CD4-positive, CD25-positive, alpha-beta regulatory T cell (primary cell): ENCODE measurements around the gene KCNMB1. TPM values are rescaled to one million over a fixed set of nuclear protein-coding genes. Genes with fewer than 3 reads are reported as not detected.

Source experiments
- ATAC-seq, 2 donors: fragments of 150-1000 bp; cut with Tn5 transposase; one replicate each; pipeline ENCODE4 v1.10.0; 2021; ENCODE audit warnings: low read depth in 2 of 2, moderate number of reproducible peaks in 2 of 2, moderate library complexity in 1 of 2
- DNase-seq, 3 donors: peaks; one replicate each; pipeline versions ENCODE4 v3.0.0 to v3.0.0-alpha.2; 2012 to 2022; ENCODE audit warnings: mixed read lengths in 1 of 3
- H3K27ac ChIP-seq: one replicate; pipeline ENCODE4 v1.7.0; 2013; ENCODE audit warnings: mild to moderate bottlenecking, low read length; ENCODE audit not compliant: insufficient read depth, poor library complexity, severe bottlenecking
- H3K27me3 ChIP-seq: one replicate; pipeline ENCODE4 v1.7.0; 2013; ENCODE audit warnings: low read length; ENCODE audit not compliant: control insufficient read depth, insufficient read depth
- H3K36me3 ChIP-seq: one replicate; pipeline ENCODE4 v1.7.0; 2013; ENCODE audit warnings: mild to moderate bottlenecking, low read length, moderate library complexity; ENCODE audit not compliant: control insufficient read depth, insufficient read depth
- H3K4me1 ChIP-seq: 2 replicates; pipeline ENCODE4 v1.7.0; 2013; ENCODE audit warnings: mild to moderate bottlenecking, low read length; ENCODE audit not compliant: insufficient read depth, control insufficient read depth, poor library complexity, severe bottlenecking
- H3K4me3 ChIP-seq: one replicate; pipeline ENCODE4 v1.7.0; 2013; ENCODE audit warnings: low read depth, mild to moderate bottlenecking, low read length, moderate library complexity
- H3K9me3 ChIP-seq, 2 experiments: 1 replicate in 1 of 2; 2 replicates in 1 of 2; pipeline ENCODE4 v1.7.0; 2013; ENCODE audit warnings: low read length in 2 of 2, mild to moderate bottlenecking in 1 of 2, moderate library complexity in 1 of 2; ENCODE audit not compliant: control insufficient read depth in 2 of 2
- H3K27ac Mint-ChIP-seq, 3 donors: one replicate each; pipeline ENCODE4 v1.8.0; 2020 to 2022; ENCODE audit warnings: mild to moderate bottlenecking in 3 of 3, mixed read lengths in 3 of 3, moderate library complexity in 2 of 3
- H3K27me3 Mint-ChIP-seq: one replicate; pipeline ENCODE4 v1.8.0; 2022; ENCODE audit warnings: mild to moderate bottlenecking, mixed read lengths
- H3K36me3 Mint-ChIP-seq: one replicate; pipeline ENCODE4 v1.8.0; 2020; ENCODE audit warnings: mixed read lengths
- H3K4me1 Mint-ChIP-seq, 4 donors: one replicate each; pipeline ENCODE4 v1.8.0; 2020 to 2022; ENCODE audit warnings: mixed read lengths in 4 of 4, mild to moderate bottlenecking in 1 of 4
- H3K4me3 Mint-ChIP-seq, 4 donors: one replicate each; pipeline ENCODE4 v1.8.0; 2020 to 2022; ENCODE audit warnings: mild to moderate bottlenecking in 4 of 4, mixed read lengths in 4 of 4, moderate library complexity in 3 of 4
- H3K9me3 Mint-ChIP-seq, 7 donors: one replicate each; pipeline ENCODE4 v1.8.0; 2020 to 2022; ENCODE audit warnings: mixed read lengths in 7 of 7, mild to moderate bottlenecking in 3 of 7, moderate library complexity in 2 of 7
- polyA plus RNA-seq, 4 donors: library from polyadenylated mRNA; unstranded; fragments of 300-500 nt; fragmentation: Illumina TruSeq; gene quantifications; one replicate each; pipeline ENCODE4 v1.2.3, GENCODE V29; 2021
- total RNA-seq: library from RNA; stranded (reverse); gene quantifications from one replicate; pipeline ENCODE4 v1.2.3, GENCODE V29; 2022

Gene KCNMB1
- total and polyA plus RNA-seq, 5 donors from 2014 or later = 0.03 to 0.25 TPM; not detected in 3

GRCh38 chr5:170332058-170332457 is 57.1 kb downstream of the KCNMB1 start:
- H3K27ac ChIP-seq = peak overlapping the region; percentile 96
- ATAC-seq = no peak
- no peak for DNase-seq
- no peaks in the 10 kb centered on the region for H3K9me3 ChIP-seq
- Mint-ChIP-seq H3K4me1 (peaks cover 17 to 59% (median 42%) of the 10 kb centered on the region in 4 donors), H3K4me3 (peak overlapping the region in 1 of 4 donors; percentile 77), H3K27ac (no peak overlapping the region), H3K27me3 (no peaks in the 10 kb centered on the region), H3K9me3 (peaks cover 0 to 3% (median 0%) of the 10 kb centered on the region in 7 donors), H3K36me3 (no peaks in the 10 kb centered on the region)
- H3K27me3 ChIP-seq = no peaks in the 10 kb centered on the region
- no peaks in the 10 kb centered on the region for H3K36me3 ChIP-seq
- peak overlapping the region; percentile 75 for H3K4me3 ChIP-seq
- peaks cover 94% of the 10 kb centered on the region for H3K4me1 ChIP-seq

- peaks cover 0 to 3% (median 0%) of the 10 kb centered on the region in 7 donors for H3K9me3 Mint-ChIP-seq
- Histone ChIP-seq H3K27ac (peak overlapping the region; percentile 96), H3K4me3 (peak overlapping the region; percentile 75), H3K27me3 (no peaks in the 10 kb centered on the region), H3K36me3 (no peaks in the 10 kb centered on the region), H3K4me1 (peaks cover 83% of the 10 kb centered on the region), H3K9me3 (no peaks in the 10 kb centered on the region)
- H3K4me3 Mint-ChIP-seq = no peak overlapping the region
- H3K4me1 Mint-ChIP-seq = peaks cover 6 to 46% (median 31%) of the 10 kb centered on the region in 4 donors
- ATAC-seq = no peak
- H3K27me3 Mint-ChIP-seq = no peaks in the 10 kb centered on the region
- H3K36me3 Mint-ChIP-seq = no peaks in the 10 kb centered on the region
- no peak overlapping the region for H3K27ac Mint-ChIP-seq
- no peak for DNase-seq
Observed at GRCh38 chr5:170330568-170331054, 58.6 kb downstream of the KCNMB1 start.

DNA sequence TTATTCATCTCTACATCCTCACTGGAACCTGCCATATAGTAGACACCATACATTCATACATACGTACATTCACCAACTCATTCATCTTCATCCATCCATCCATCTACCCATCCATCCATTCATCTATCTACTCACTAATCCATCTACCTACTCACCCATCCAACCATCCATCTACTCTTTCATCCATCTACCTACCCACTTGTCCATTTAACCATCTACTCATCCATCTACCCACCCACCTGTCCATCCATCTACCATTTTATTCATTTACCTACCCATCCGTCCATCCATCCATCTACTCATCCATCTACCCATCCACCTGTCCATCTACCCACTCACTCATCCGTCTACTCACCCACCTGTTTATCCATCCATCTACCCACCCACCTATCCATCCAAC is 59.6 kb downstream of the KCNMB1 start:
- DNase-seq = no peak
- Histone ChIP-seq H3K27me3 (no peaks in the 10 kb centered on the region), H3K4me1 (peaks cover 72% of the 10 kb centered on the region), H3K36me3 (no peaks in the 10 kb centered on the region), H3K27ac (peak overlapping the region; percentile 96), H3K9me3 (no peaks in the 10 kb centered on the region), H3K4me3 (no peak overlapping the region)
- no peaks in the 10 kb centered on the region for H3K27me3 Mint-ChIP-seq
- peaks cover 0 to 3% (median 0%) of the 10 kb centered on the region in 7 donors for H3K9me3 Mint-ChIP-seq
- no peaks in the 10 kb centered on the region for H3K36me3 Mint-ChIP-seq
- H3K27ac Mint-ChIP-seq = no peak overlapping the region
- H3K4me1 Mint-ChIP-seq = peaks cover 10 to 40% (median 25%) of the 10 kb centered on the region in 4 donors
- ATAC-seq = no peak
- no peak overlapping the region for H3K4me3 Mint-ChIP-seq

DNA sequence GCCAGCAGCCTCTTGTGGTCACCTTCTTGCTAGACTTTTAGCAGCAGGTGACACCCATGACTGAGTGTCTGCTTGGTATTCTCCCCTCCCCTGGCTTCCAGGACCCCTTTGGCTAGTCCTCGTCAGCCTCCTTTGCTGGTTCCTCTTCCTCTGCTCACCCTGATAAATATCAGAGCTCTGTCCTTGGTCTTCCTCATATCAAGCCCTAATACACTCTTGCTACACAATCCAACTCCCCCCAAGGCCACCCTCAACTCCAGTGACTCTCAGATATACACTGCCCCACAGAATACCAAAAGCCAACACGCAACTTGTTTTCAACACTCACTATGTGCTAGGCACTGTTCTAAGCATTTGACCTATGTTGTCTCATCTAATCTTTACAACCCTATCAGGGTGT is 61.3 kb downstream of the KCNMB1 start:
- Mint-ChIP-seq H3K9me3 (peaks cover 0 to 3% (median 0%) of the 10 kb centered on the region in 7 donors), H3K27ac (no peak overlapping the region), H3K27me3 (no peaks in the 10 kb centered on the region), H3K36me3 (no peaks in the 10 kb centered on the region), H3K4me3 (no peak overlapping the region), H3K4me1 (peaks cover 10 to 29% (median 11%) of the 10 kb centered on the region in 4 donors)
- peaks cover 56% of the 10 kb centered on the region for H3K4me1 ChIP-seq
- H3K36me3 ChIP-seq = no peaks in the 10 kb centered on the region
- no peak overlapping the region for H3K27ac ChIP-seq
- DNase-seq (no peak), ATAC-seq (no peak)
- no peak overlapping the region for H3K4me3 ChIP-seq
- H3K9me3 ChIP-seq = no peaks in the 10 kb centered on the region
- H3K27me3 ChIP-seq = no peaks in the 10 kb centered on the region

- Mint-ChIP-seq H3K4me1 (peaks cover 3 to 22% (median 9%) of the 10 kb centered on the region in 4 donors), H3K27ac (no peak overlapping the region), H3K9me3 (peaks cover 0 to 3% (median 0%) of the 10 kb centered on the region in 7 donors), H3K27me3 (no peaks in the 10 kb centered on the region), H3K4me3 (no peak overlapping the region), H3K36me3 (no peaks in the 10 kb centered on the region)
- no peaks in the 10 kb centered on the region for H3K9me3 ChIP-seq
- H3K4me3 ChIP-seq = peak overlapping the region; percentile 6
- H3K27ac ChIP-seq = no peak overlapping the region
- peaks cover 49% of the 10 kb centered on the region for H3K4me1 ChIP-seq
- ATAC-seq = no peak
- no peaks in the 10 kb centered on the region for H3K27me3 ChIP-seq
- no peaks in the 10 kb centered on the region for H3K36me3 ChIP-seq
- no peak for DNase-seq
Observed at GRCh38 chr5:170327168-170327567, 62.0 kb downstream of the KCNMB1 start.

Other genes starting within 250 kb of the KCNMB1 start
- not detected for gene C5orf58, start 156.4 kb downstream of the KCNMB1 start, total RNA-seq
- 1 to 10 TPM in 1 of 4 donors, under 1 TPM in 3; 0.44 to 1.1 (median 0.69) TPM for gene C5orf58, start 156.4 kb downstream of the KCNMB1 start, polyA plus RNA-seq
- gene LCP2, start 91.6 kb downstream of the KCNMB1 start, total RNA-seq = 351 TPM
- gene LCP2, start 91.6 kb downstream of the KCNMB1 start, polyA plus RNA-seq = 100 to 1,000 TPM; 164 to 207 (median 192) TPM
- not detected for gene KCNIP1, start 114.7 kb upstream of the KCNMB1 start, total RNA-seq
- gene KCNIP1, start 114.7 kb upstream of the KCNMB1 start, polyA plus RNA-seq = not detected